OCI-LY7 (cell line): Measurements from ENCODE around the gene SPRR1A. TPM values are rescaled to one million over a fixed set of nuclear protein-coding genes. Genes with fewer than 3 reads are reported as not detected.
"Not testable (repeated sequence)": the region's sequence is repeated elsewhere in the genome, so short reads cannot be mapped to it uniquely, and the experiment has no call there.

Experiments used
- BruUV-seq: library from RNA; stranded (reverse); fragments of 400-500 nt; replicated peaks from 2 replicates; lab custom pipeline; 2021; lab: Mats Ljungman, UMichigan
- CTCF ChIA-PET: fragments of 300-600 bp; sonication (Branson Sonifier 250); formaldehyde crosslinking; loops from one replicate; lab custom pipeline; 2022; ENCODE audit warnings: antibody characterized with exemption; ENCODE audit not compliant: unreplicated experiment; lab: Charles Lee
- POLR2A ChIA-PET: fragments of 300-600 bp; sonication (Branson Sonifier 250); formaldehyde crosslinking; loops from one replicate; lab custom pipeline; 2022; ENCODE audit warnings: antibody characterized with exemption; lab: Charles Lee
- DNase-seq: peaks from one replicate; pipeline ENCODE4 v3.0.0-alpha.2; 2015; ENCODE audit warnings: low spot score
- H2AFZ ChIP-seq: fragments of 200-600 bp; sonication (generic), shearing (Covaris generic); 2 replicates; pipeline ENCODE4 v1.6.1; 2014; ENCODE audit warnings: mild to moderate bottlenecking, antibody characterized with exemption, low read length, moderate library complexity
- H3K27ac ChIP-seq: fragments of 200-600 bp; sonication (generic); 2 replicates; pipeline ENCODE4 v1.5.1; 2014; ENCODE audit warnings: mixed run types, low read depth, mild to moderate bottlenecking, moderate library complexity, low read length, inconsistent platforms; ENCODE audit not compliant: poor library complexity, severe bottlenecking
- H3K36me3 ChIP-seq: fragments of 200-600 bp; sonication (generic); 2 replicates; pipeline ENCODE4 v1.6.1; 2014; ENCODE audit warnings: mild to moderate bottlenecking, antibody characterized with exemption, low read length, moderate library complexity, mixed read lengths; ENCODE audit not compliant: insufficient read depth
- H3K4me1 ChIP-seq: fragments of 200-600 bp; sonication (generic); 2 replicates; pipeline ENCODE4 v1.5.1; 2014; ENCODE audit warnings: mild to moderate bottlenecking, low read length; ENCODE audit not compliant: insufficient read depth, poor library complexity, severe bottlenecking
- H3K4me2 ChIP-seq: fragments of 200-600 bp; sonication (generic); 2 replicates; pipeline ENCODE4 v1.6.1; 2014; ENCODE audit warnings: mild to moderate bottlenecking, low read length
- H3K4me3 ChIP-seq: fragments of 200-600 bp; sonication (generic); 2 replicates; pipeline ENCODE4 v1.5.1; 2014; ENCODE audit warnings: mild to moderate bottlenecking, low read depth, low read length; ENCODE audit not compliant: poor library complexity, severe bottlenecking
- H3K79me2 ChIP-seq: fragments of 200-600 bp; sonication (generic); 2 replicates; pipeline ENCODE4 v1.6.1; 2016; ENCODE audit warnings: low read depth, mild to moderate bottlenecking, low read length, moderate library complexity, mixed read lengths; ENCODE audit not compliant: insufficient read depth
- H3K9me2 ChIP-seq: fragments of 200-600 bp; sonication (generic); 2 replicates; pipeline ENCODE4 v1.6.1; 2016; ENCODE audit warnings: mild to moderate bottlenecking, low read length, mixed read lengths; ENCODE audit not compliant: insufficient read depth
- H3K9me3 ChIP-seq: fragments of 200-600 bp; sonication (generic); 2 replicates; pipeline ENCODE4 v1.6.1; 2014; ENCODE audit warnings: mild to moderate bottlenecking, mixed run types, low read length, mixed read lengths
- H4K20me1 ChIP-seq: fragments of 200-600 bp; sonication (generic); 2 replicates; pipeline ENCODE4 v1.6.1; 2014; ENCODE audit warnings: mild to moderate bottlenecking, antibody characterized with exemption, low read length, moderate library complexity, mixed read lengths; ENCODE audit not compliant: insufficient read depth
- CTCF ChIP-seq: fragments of 200-600 bp; sonication (generic); conservative IDR thresholded peaks from 2 replicates; pipeline ENCODE4 v1.5.1; 2014; ENCODE audit warnings: mild to moderate bottlenecking, antibody characterized with exemption, low read length, moderate library complexity, mixed read lengths
- EZH2phosphoT487 ChIP-seq: fragments of 200-600 bp; sonication (generic); IDR thresholded peaks from 2 replicates; pipeline ENCODE4 v1.6.1; 2018; ENCODE audit warnings: low read depth, borderline replicate concordance, mild to moderate bottlenecking, mixed run types, antibody characterized with exemption, low read length, moderate library complexity, mixed read lengths
- intact Hi-C: fragments of 100-400 bp; cut with micrococcal nuclease; formaldehyde crosslinking; loops from one replicate; pipeline ENCODE4 v1.10.0; 2022; ENCODE audit not compliant: unreplicated experiment
- total RNA-seq, 2 experiments: library from RNA; depleted of rRNA in 1 of 2; stranded (reverse); fragments of >200 nt in 1 of 2; shearing (Covaris generic) in 1 of 2; gene quantifications; 2 replicates each; pipeline ENCODE4 v1.2.3, GENCODE V29; 2014 to 2022

SPRR1A gene
- total RNA-seq, 2 experiments from 2014 or later: not detected

GRCh38 chr1:153000294-153000693 is 16.4 kb downstream of the SPRR1A start:
- DNase-seq: no peak
- BruUV-seq: no TSS peak
- no peaks in the 10 kb centered on the region for H3K4me1 ChIP-seq
- no peaks in the 10 kb centered on the region for H3K9me3 ChIP-seq
- no peaks in the 10 kb centered on the region for H4K20me1 ChIP-seq
- ChIA-PET POLR2A (no interaction called here), CTCF (no interaction called here)
- no peak overlapping the region for H2AFZ ChIP-seq
- TF ChIP-seq EZH2phosphoT487 (no peak), CTCF (no peak)
- H3K9me2 ChIP-seq: no peaks in the 10 kb centered on the region
- H3K27ac ChIP-seq: no peak overlapping the region
- H3K4me2 ChIP-seq: no peak overlapping the region
- H3K36me3 ChIP-seq: no peaks in the 10 kb centered on the region
- H3K4me3 ChIP-seq: no peak overlapping the region
- intact Hi-C loops: no loop called here
- no peaks in the 10 kb centered on the region for H3K79me2 ChIP-seq

DNA sequence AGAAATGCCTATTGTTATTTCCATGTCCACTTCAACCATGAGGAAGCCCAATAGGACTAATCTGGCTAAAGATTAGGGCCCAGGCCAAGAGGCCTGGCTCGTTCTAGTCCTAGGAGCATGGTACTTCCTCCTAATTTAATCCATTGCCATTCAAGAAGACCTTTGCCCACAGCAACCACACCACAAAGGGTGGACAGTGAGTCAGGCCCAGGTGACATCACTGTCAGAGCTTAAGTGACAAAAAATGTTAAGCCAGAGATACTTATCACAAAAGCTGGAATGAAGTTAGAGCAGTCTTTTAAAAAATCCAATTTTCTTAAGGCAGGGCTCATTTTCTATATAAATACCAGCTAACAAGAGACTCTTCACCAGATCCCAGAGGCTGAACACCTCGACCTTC is 17.5 kb downstream of the SPRR1A start, which contains the start of gene SPRR3:
Gene SPRR3 (plus strand): TSS at position 368 of the 400 bp plus-strand sequence. CDS start 1,272 bp downstream, outside the sequence.
- no TSS peak for BruUV-seq
- no peak for DNase-seq
- Histone ChIP-seq H3K4me1 (no peaks in the 10 kb centered on the region), H3K4me2 (no peak within 1 kb of the TSS), H3K27ac (no peak within 1 kb of the TSS), H3K9me2 (no peaks in the 10 kb centered on the region), H3K79me2 (no peaks in the 10 kb centered on the region), H3K9me3 (no peaks in the 10 kb centered on the region), H4K20me1 (no peaks in the 10 kb centered on the region), H2AFZ (no peak within 1 kb of the TSS), H3K36me3 (no peaks in the 10 kb centered on the region), H3K4me3 (no peak within 1 kb of the TSS)
- intact Hi-C loops: no loop called here
- CTCF ChIA-PET: no interaction called here
- TF ChIP-seq CTCF: no peak
- POLR2A ChIA-PET: no interaction called here

DNA sequence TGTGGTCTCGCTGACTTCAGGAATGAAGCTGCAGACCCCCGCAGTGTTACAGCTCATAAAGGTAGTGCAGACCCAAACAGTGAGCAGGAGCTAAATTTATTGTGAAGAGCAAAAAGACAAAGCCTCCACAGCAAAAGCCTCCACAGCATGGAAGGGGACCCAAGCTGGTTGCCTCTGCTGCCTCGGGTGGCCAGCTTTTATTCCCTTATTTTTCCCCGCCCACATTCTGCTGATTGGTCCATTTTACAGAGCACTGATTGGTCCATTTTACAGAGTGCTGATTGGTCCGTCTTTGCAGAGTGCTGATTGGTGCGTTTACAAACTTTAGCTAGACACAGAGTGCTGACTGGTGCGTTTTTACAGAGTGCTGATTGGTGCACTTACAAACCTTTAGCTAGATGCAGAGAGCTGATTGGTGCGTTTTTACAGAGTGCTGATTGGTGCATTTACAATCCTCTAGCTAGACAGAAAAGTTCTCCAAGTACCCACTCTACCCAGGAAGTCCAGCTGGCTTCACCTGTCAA is 27.4 kb downstream of the SPRR1A start:
- H3K9me2 ChIP-seq, H3K36me3 ChIP-seq, H2AFZ ChIP-seq, H3K27ac ChIP-seq, H3K9me3 ChIP-seq, CTCF ChIA-PET, intact Hi-C loops, BruUV-seq, H3K4me3 ChIP-seq, H3K79me2 ChIP-seq, DNase-seq, H3K4me1 ChIP-seq, H4K20me1 ChIP-seq, H3K4me2 ChIP-seq, POLR2A ChIA-PET: not testable (repeated sequence)

- H3K4me2 ChIP-seq, BruUV-seq, CTCF ChIA-PET, DNase-seq, H4K20me1 ChIP-seq, H3K36me3 ChIP-seq, H3K9me2 ChIP-seq, H3K27ac ChIP-seq, intact Hi-C loops, H3K4me1 ChIP-seq, POLR2A ChIA-PET, H3K79me2 ChIP-seq, H2AFZ ChIP-seq, H3K4me3 ChIP-seq, H3K9me3 ChIP-seq: not testable (repeated sequence)
These were observed 37.9 kb downstream of the SPRR1A start for GRCh38 chr1:153021829-153022228.

DNA sequence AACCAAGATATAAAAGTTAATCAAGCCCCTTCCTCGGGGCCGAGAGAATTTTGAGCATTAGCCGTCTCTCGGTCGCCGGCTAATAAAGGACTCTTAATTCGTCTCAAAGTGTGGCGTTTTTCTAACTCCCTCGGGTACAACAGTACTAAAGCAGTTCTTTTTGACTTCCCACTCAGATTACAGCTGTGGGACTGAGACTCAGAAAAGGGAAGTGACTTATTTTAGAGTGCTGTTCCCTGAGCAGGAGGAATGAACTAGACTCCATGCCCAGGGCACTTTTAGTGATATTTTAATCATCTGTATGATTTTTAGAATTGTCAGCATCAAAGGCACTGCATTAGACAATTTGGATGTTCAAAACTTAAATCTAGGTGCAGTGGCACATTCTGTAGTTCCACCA is 38.5 kb downstream of the SPRR1A start:
- H3K36me3 ChIP-seq, BruUV-seq, H3K4me1 ChIP-seq, H3K79me2 ChIP-seq, H4K20me1 ChIP-seq, POLR2A ChIA-PET, H2AFZ ChIP-seq, H3K4me2 ChIP-seq, intact Hi-C loops, CTCF ChIA-PET, H3K9me2 ChIP-seq, H3K4me3 ChIP-seq, H3K9me3 ChIP-seq, H3K27ac ChIP-seq: not testable (repeated sequence)
- peak; percentile 3 for DNase-seq
